RWPE1 (cell line): ENCODE measurements around the gene ZDHHC19.
"Not testable (repeated sequence)": the region's sequence is repeated elsewhere in the genome, so short reads cannot be mapped to it uniquely, and the experiment has no call there.

ENCODE experiments used
- CTCF ChIA-PET: fragments of 350-600 bp; sonication (Branson Sonifier 250); formaldehyde crosslinking; extraction: SDS; loops from one replicate; lab custom pipeline; 2021; lab: Yijun Ruan, JAX
- POLR2A ChIA-PET: fragments of 400-600 bp; formaldehyde crosslinking; extraction: SDS; loops from one replicate; lab custom pipeline; 2020; ENCODE audit warnings: antibody characterized with exemption; ENCODE audit not compliant: low non-redundant PET; lab: Yijun Ruan, JAX
- DNase-seq: peaks from one replicate; pipeline ENCODE4 v3.0.0; 2012; ENCODE audit warnings: low spot score
- H3K27ac ChIP-seq: fragments of 450-650 bp; 2 replicates; pipeline ENCODE4 v1.5.1; 2017
- TF ChIP-seq, protein P1 (sequence below): fragments of 450-650 bp; conservative IDR thresholded peaks from 2 replicates; pipeline ENCODE4 v1.5.1; 2017; ENCODE audit warnings: low read depth, mild to moderate bottlenecking

ZDHHC19 gene

DNA sequence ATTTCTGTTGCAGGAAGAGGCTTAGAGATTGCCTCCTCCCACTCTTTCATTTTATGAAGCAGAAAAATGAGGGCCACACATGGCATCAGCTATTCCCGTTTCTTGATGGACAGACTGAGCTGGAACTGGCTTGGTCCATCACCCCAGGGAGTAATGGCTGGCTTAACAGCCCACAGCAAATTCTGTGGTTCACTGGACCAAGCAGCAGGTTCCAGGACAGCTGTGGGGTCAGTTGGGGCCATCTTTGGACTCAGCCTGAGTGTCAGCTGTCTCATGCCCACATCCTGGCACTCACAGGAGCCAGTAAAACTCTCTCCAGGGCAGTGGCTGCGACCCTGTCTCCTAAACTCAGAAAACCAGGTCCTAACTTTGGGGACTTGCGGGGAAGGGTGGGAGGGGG lies 36.5 kb downstream of the ZDHHC19 start:
- no peak overlapping the region for H3K27ac ChIP-seq
- POLR2A ChIA-PET = no interaction called here
- CTCF ChIA-PET = interaction anchor here (0.7 kb wide), 1 partner anchor 259 kb away, joined by 3 read pairs; no protein-coding TSS in a partner anchor
- no peak for DNase-seq
- TF ChIP-seq, protein P1, sequence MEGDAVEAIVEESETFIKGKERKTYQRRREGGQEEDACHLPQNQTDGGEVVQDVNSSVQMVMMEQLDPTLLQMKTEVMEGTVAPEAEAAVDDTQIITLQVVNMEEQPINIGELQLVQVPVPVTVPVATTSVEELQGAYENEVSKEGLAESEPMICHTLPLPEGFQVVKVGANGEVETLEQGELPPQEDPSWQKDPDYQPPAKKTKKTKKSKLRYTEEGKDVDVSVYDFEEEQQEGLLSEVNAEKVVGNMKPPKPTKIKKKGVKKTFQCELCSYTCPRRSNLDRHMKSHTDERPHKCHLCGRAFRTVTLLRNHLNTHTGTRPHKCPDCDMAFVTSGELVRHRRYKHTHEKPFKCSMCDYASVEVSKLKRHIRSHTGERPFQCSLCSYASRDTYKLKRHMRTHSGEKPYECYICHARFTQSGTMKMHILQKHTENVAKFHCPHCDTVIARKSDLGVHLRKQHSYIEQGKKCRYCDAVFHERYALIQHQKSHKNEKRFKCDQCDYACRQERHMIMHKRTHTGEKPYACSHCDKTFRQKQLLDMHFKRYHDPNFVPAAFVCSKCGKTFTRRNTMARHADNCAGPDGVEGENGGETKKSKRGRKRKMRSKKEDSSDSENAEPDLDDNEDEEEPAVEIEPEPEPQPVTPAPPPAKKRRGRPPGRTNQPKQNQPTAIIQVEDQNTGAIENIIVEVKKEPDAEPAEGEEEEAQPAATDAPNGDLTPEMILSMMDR = no peak

DNA sequence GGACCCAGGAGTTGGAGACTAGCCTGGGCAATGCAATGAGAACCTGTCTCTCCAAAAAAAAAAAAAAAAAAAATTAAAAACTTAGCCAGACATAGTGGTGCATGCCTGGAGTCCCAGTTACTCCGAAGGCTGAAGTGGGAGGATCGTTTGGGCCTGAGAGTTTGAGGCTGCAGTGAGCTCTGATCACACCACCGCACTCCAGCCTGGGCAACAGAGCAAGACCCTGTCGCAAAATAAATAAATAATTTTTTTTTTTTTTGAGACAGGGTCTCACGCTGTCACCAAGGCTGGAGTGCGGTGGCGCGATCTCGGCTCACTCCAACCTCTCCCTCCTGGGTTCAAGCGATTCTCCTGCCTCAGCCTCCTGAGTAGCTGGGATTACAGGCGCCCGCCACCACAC lies 40.9 kb downstream of the ZDHHC19 start:
- H3K27ac ChIP-seq, DNase-seq, POLR2A ChIA-PET: not testable (repeated sequence)
- CTCF ChIA-PET = interaction anchor here (0.6 kb wide), 1 partner anchor 28 kb away, joined by 4 read pairs; no protein-coding TSS in a partner anchor

DNA sequence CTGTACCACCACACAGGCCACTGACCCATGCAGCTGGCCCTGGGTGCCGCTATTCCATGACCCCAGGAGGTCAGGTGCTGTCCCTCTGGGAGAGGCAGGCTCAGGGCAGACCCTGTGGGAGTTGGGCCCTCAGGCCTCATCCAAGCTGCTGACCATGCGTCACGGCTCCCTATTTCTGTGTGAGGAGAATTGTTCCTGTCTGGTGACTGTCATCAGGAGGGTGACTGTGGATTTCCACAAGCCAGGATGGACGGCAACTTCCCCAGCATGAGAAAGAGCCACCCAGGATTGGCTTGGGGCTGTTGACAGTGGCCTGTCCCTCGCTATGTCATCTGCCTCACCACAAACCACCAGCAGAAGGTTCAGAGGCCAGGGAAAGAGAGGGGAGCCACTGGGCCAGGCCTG lies 41.4 kb downstream of the ZDHHC19 start:
- TF ChIP-seq, protein P1 = no peak
- DNase-seq = no peak
- CTCF ChIA-PET = interaction anchor here (0.6 kb wide), 1 partner anchor 27 kb away, joined by 4 read pairs; no protein-coding TSS in a partner anchor
- H3K27ac ChIP-seq = no peak overlapping the region
- POLR2A ChIA-PET = no interaction called here

DNA sequence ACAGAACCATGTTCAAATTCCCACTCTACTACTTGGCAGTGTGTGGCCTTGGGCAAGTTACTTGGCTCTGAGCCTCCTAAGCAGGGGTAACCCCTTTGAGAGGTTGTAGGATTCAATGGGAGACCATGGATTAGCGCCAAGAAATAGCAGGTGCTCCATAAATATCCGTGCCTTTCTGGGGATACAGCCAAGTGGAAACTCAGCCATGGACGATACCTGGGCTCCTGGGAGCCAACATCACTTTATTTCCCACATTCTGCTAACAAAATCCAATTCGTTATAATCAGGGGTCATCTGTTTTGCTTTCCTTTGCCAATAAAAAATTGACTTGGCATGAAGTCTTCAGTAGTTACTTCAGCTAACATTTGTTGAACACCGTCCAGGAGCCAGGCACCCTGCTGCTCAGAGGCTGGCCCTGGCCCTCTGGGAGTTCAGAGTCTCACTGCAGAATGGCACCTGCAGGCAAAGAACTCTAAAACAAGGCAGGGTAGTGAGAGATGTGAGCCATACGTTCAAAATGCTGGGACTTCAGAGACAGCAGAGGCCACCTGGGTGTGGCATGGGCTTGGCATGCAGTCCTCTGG lies 42.3 kb downstream of the ZDHHC19 start:
- CTCF ChIA-PET = no interaction called here
- H3K27ac ChIP-seq = no peak overlapping the region
- POLR2A ChIA-PET = no interaction called here
- no peak for DNase-seq
- TF ChIP-seq, protein P1 = no peak

DNA sequence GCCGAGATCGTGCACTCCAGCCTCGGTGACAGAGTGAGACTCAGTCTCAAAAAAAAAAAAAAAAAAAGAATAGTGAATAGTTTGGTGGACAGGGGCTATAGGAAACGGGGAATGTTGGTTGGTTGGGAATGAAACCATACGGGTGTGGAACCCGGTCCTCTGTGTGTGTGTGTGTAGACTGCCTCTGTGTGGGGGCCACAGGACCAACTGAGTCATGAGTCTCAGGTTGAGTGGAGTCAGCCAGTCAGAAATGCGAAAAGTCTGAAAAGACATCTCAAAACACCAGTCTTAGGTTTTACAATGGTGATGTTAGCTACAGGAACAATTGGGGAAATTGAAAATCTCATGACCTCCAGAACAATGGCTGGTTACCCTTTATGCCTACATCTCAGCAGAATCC lies 44.5 kb downstream of the ZDHHC19 start:
- POLR2A ChIA-PET = no interaction called here
- CTCF ChIA-PET = no interaction called here
- TF ChIP-seq, protein P1 = no peak
- no peak for DNase-seq
- no peak overlapping the region for H3K27ac ChIP-seq

DNA sequence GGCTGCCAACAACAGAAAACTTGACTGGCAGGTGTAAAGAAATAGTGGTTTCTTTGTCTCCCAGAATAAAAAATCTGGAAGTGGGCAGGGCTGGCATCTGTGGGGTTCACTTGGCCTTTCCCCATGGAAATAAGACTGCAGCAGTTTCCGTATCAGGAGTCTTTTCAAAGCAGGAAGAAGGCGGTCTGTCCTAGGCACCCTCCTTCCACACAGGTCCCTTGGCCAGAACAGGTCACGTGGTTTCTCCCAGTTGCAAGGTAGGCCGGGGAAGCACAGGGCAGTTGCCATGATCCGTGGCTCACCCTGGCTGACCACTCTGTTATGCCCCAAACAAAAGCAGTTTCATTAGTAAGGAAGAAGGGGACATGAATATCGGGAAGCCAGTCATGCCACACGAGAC lies 45.4 kb downstream of the ZDHHC19 start:
- DNase-seq = no peak
- ChIA-PET CTCF (no interaction called here), POLR2A (no interaction called here)
- H3K27ac ChIP-seq = no peak overlapping the region
- TF ChIP-seq, protein P1 = no peak

DNA sequence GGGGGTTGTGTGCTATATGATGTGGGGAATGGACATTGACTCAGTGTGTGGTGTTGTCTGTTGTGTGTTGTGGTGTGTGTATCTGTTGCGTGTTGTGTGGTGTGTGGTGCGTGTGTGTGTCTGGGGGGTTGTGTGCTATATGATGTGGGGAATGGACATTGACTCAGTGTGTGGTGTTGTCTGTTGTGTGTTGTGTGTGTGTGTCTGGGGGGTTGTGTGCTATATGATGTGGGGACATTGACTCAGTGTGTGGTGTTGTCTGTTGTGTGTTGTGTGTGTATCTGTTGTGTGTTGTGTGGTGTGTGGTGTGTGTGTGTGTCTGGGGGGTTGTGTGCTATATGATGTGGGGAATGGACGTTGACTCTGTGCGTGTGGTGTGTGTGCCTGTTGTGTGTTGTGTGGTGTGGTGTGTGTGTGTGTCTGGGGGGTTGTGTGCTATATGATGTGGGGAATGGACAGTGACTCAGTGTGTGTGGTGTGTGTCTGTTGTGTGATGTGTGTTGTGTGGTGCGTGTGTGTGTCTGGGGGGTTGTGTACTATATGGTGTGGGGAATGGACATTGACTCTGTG lies 46.1 kb downstream of the ZDHHC19 start:
- POLR2A ChIA-PET, CTCF ChIA-PET: not testable (repeated sequence)

More for the DNA sequence above, 46.1 kb downstream of the ZDHHC19 start:
- H3K27ac ChIP-seq, DNase-seq: not testable (repeated sequence)
